H9 (cell line): ENCODE data around the gene KIF18B. TPM values are rescaled to one million over a fixed set of nuclear protein-coding genes. Genes with fewer than 3 reads are reported as not detected.

Source experiments
- DNase-seq: peaks from one replicate; pipeline ENCODE4 v3.0.0-alpha.2; 2017
- H2AFZ ChIP-seq: one replicate; pipeline ENCODE4 v1.6.1; 2013; ENCODE audit warnings: mild to moderate bottlenecking, low read length, control low read depth, moderate library complexity
- H2AK5ac ChIP-seq: 2 replicates; pipeline ENCODE4 v1.6.1; 2013; ENCODE audit warnings: low read length, control low read depth, mixed read lengths; ENCODE audit not compliant: insufficient read length
- H2BK120ac ChIP-seq: one replicate; pipeline ENCODE4 v1.6.1; 2013; ENCODE audit warnings: low read depth, mild to moderate bottlenecking, low read length, control low read depth, inconsistent platforms; ENCODE audit not compliant: poor library complexity, severe bottlenecking
- H2BK12ac ChIP-seq: 2 replicates; pipeline ENCODE4 v1.6.1; 2013; ENCODE audit warnings: low read length, control low read depth, mixed read lengths, low read depth; ENCODE audit not compliant: insufficient read length
- H2BK15ac ChIP-seq: 2 replicates; pipeline ENCODE4 v1.6.1; 2013; ENCODE audit warnings: low read depth, low read length, control low read depth
- H2BK20ac ChIP-seq: one replicate; pipeline ENCODE4 v1.6.1; 2013; ENCODE audit warnings: low read depth, mild to moderate bottlenecking, low read length, control low read depth, inconsistent platforms; ENCODE audit not compliant: poor library complexity, severe bottlenecking
- H2BK5ac ChIP-seq: 2 replicates; pipeline ENCODE4 v1.6.1; 2013; ENCODE audit warnings: low read length, control low read depth, mixed read lengths; ENCODE audit not compliant: insufficient read length
- H3K14ac ChIP-seq: 2 replicates; pipeline ENCODE4 v1.6.1; 2013; ENCODE audit warnings: low read length, control low read depth; ENCODE audit not compliant: insufficient read depth
- H3K18ac ChIP-seq: 2 replicates; pipeline ENCODE4 v1.6.1; 2013; ENCODE audit warnings: low read depth, mild to moderate bottlenecking, mixed read lengths, low read length, control low read depth; ENCODE audit not compliant: insufficient read length
- H3K23ac ChIP-seq: 2 replicates; pipeline ENCODE4 v1.6.1; 2013; ENCODE audit warnings: low read length, control low read depth, mixed read lengths, low read depth; ENCODE audit not compliant: insufficient read length
- H3K23me2 ChIP-seq: 2 replicates; pipeline ENCODE4 v1.6.1; 2013; ENCODE audit warnings: low read depth, mild to moderate bottlenecking, mixed read lengths, low read length, control low read depth; ENCODE audit not compliant: insufficient read length, poor library complexity, severe bottlenecking
- H3K27ac ChIP-seq: 2 replicates; pipeline ENCODE4 v1.5.1; 2013; ENCODE audit warnings: low read length, control low read depth, mixed read lengths, low read depth; ENCODE audit not compliant: insufficient read length
- H3K27me3 ChIP-seq: 2 replicates; pipeline ENCODE4 v1.6.1; 2013; ENCODE audit warnings: low read length, control low read depth, inconsistent platforms; ENCODE audit not compliant: insufficient read depth
- H3K4ac ChIP-seq: 2 replicates; pipeline ENCODE4 v1.6.1; 2013; ENCODE audit warnings: low read depth, mild to moderate bottlenecking, control low read depth, inconsistent platforms, low read length, moderate library complexity
- H3K4me1 ChIP-seq: 2 replicates; pipeline ENCODE4 v1.6.1; 2013; ENCODE audit warnings: low read length, control low read depth, inconsistent platforms; ENCODE audit not compliant: insufficient read depth
- H3K4me2 ChIP-seq: 2 replicates; pipeline ENCODE4 v1.6.1; 2013; ENCODE audit warnings: low read length, control low read depth, mixed read lengths; ENCODE audit not compliant: insufficient read length, insufficient read depth
- H3K56ac ChIP-seq: 2 replicates; pipeline ENCODE4 v1.6.1; 2013; ENCODE audit warnings: low read depth, mild to moderate bottlenecking, mixed read lengths, low read length, control low read depth; ENCODE audit not compliant: insufficient read length
- H3K79me1 ChIP-seq: 2 replicates; pipeline ENCODE4 v1.6.1; 2013; ENCODE audit warnings: low read depth, mild to moderate bottlenecking, moderate library complexity, low read length, control low read depth, inconsistent platforms; ENCODE audit not compliant: insufficient read depth, poor library complexity, severe bottlenecking
- H3K79me2 ChIP-seq: 2 replicates; pipeline ENCODE4 v1.6.1; 2013; ENCODE audit warnings: low read length, control low read depth, inconsistent platforms; ENCODE audit not compliant: insufficient read depth
- H3K9ac ChIP-seq: 2 replicates; pipeline ENCODE4 v1.6.1; 2013; ENCODE audit warnings: low read length, control low read depth, mixed read lengths; ENCODE audit not compliant: insufficient read length; ENCODE audit errors: extremely low read depth
- H3K9me3 ChIP-seq: one replicate; pipeline ENCODE4 v1.6.1; 2013; ENCODE audit warnings: low read depth, low read length, inconsistent platforms; ENCODE audit not compliant: control insufficient read depth
- H3T11ph ChIP-seq: one replicate; pipeline ENCODE4 v1.6.1; 2013; ENCODE audit warnings: mild to moderate bottlenecking, low read length, control low read depth, inconsistent platforms
- H4K20me1 ChIP-seq: one replicate; pipeline ENCODE4 v1.6.1; 2013; ENCODE audit not compliant: control insufficient read depth, insufficient read length, insufficient read depth
- H4K5ac ChIP-seq: 2 replicates; pipeline ENCODE4 v1.6.1; 2013; ENCODE audit warnings: low read depth, mild to moderate bottlenecking, mixed read lengths, low read length, control low read depth; ENCODE audit not compliant: insufficient read length
- H4K8ac ChIP-seq: replicated peaks from 2 replicates; pipeline ENCODE4 v1.6.1; 2013; ENCODE audit warnings: low read length, control low read depth, mixed read lengths, low read depth; ENCODE audit not compliant: insufficient read length
- H4K91ac ChIP-seq: 2 replicates; pipeline ENCODE4 v1.6.1; 2013; ENCODE audit warnings: low read depth, mild to moderate bottlenecking, moderate library complexity, mixed read lengths, low read length, control low read depth; ENCODE audit not compliant: insufficient read length
- H3K27ac Mint-ChIP-seq, 3 experiments: 2 replicates in 2 of 3; 3 replicates in 1 of 3; pipeline ENCODE4 v1.8.0; 2020 to 2021; ENCODE audit warnings: mixed read lengths in 3 of 3, mild to moderate bottlenecking in 1 of 3, moderate library complexity in 1 of 3
- H3K27me3 Mint-ChIP-seq: 2 replicates; pipeline ENCODE4 v1.8.0; 2021; ENCODE audit warnings: low read depth, mild to moderate bottlenecking, moderate library complexity, mixed read lengths
- H3K36me3 Mint-ChIP-seq, 3 experiments: 2 replicates in 2 of 3; 3 replicates in 1 of 3; pipeline ENCODE4 v1.8.0; 2020 to 2021; ENCODE audit warnings: low read depth in 3 of 3, mixed read lengths in 3 of 3; ENCODE audit not compliant: insufficient read depth in 1 of 3
- H3K4me1 Mint-ChIP-seq, 2 experiments: 2 replicates each; pipeline ENCODE4 v1.8.0; 2020; ENCODE audit warnings: mixed read lengths in 2 of 2
- H3K4me3 Mint-ChIP-seq, 2 experiments: 2 replicates in 1 of 2; 3 replicates in 1 of 2; pipeline ENCODE4 v1.8.0; 2020 to 2021; ENCODE audit warnings: mild to moderate bottlenecking in 2 of 2, mixed read lengths in 2 of 2, moderate library complexity in 1 of 2
- H3K9me3 Mint-ChIP-seq, 2 experiments: 2 replicates in 1 of 2; 3 replicates in 1 of 2; pipeline ENCODE4 v1.8.0; 2020; ENCODE audit warnings: mild to moderate bottlenecking in 2 of 2, mixed read lengths in 2 of 2, moderate library complexity in 1 of 2
- WGBS: extraction: QIAGEN DNeasy Blood & Tissue Kit; methylation state at CpG from one replicate; pipeline ENCODE4 v1.1.7; 2013; ENCODE audit warnings: missing lambda C conversion rate, low lambda C conversion rate, mixed read lengths; ENCODE audit not compliant: insufficient read length; ENCODE audit errors: extremely low coverage; 5-methylcytosine and 5-hydroxymethylcytosine counted together
- total RNA-seq: library from RNA; stranded (reverse); gene quantifications from 2 replicates; pipeline ENCODE4 v1.2.1, GENCODE V29; 2021
- TF ChIP-seq, protein P1 (sequence below): fragments of 200-600 bp; sonication (generic); conservative IDR thresholded peaks from 3 replicates; pipeline ENCODE4 v1.8.0; 2021; ENCODE audit warnings: antibody characterized with exemption, mild to moderate bottlenecking

Gene KIF18B
- total RNA-seq, 1 experiment from 2014 or later = 51.8 TPM

DNA sequence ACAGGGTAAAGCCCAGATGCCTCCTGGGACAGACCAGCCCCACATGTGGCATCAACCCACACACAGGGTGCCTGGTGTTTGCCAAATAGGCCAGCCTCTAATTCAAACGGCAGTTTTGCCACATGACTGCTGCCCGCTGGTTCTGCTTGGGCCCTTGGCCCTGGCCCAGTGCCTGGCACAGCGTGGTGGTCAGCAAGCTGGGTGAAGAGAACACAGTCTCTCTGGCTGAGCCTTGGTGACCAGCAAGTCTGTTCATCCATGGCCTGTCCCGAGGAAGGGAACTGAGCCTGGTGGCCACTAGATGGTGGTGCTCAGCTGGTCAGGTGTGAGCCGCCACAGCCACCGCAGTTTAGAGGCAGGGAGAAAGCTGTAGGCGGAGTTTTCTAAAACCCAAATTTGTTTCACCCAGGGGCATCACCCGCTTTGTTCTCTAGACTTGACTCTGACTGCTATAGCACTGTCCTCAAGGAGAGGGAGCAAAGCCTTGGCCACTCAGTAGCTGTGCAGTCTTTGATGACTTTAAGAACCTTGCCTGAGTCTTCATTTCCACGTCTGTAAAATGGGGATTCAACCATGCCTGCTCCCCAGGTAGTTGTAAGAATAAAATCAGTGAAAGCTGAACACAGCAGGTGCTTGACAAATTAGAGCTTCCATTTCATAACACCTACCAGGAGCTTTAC, 27.5 kb downstream of the KIF18B start:
- Histone ChIP-seq H3K23ac (no peak overlapping the region), H3K56ac (no peak overlapping the region), H3K9ac (no peak overlapping the region), H3K9me3 (no peaks in the 10 kb centered on the region), H3K14ac (no peak overlapping the region), H3K18ac (no peak overlapping the region), H3K23me2 (no peaks in the 10 kb centered on the region), H2BK12ac (no peak overlapping the region), H2AFZ (no peak overlapping the region), H3T11ph (no peak overlapping the region), H2AK5ac (no peak overlapping the region), H3K27ac (no peak overlapping the region), H3K79me2 (no peaks in the 10 kb centered on the region), H4K5ac (no peak overlapping the region), H4K91ac (no peak overlapping the region), H3K27me3 (0 out of 2 replicates have a peak, but pooled peaks cover 2% of the 10 kb centered on the region), H3K79me1 (no peaks in the 10 kb centered on the region), H3K4me1 (peaks cover 7% of the 10 kb centered on the region; the same call in 1 of the 2 replicates), H2BK15ac (no peak overlapping the region), H4K8ac (no peak overlapping the region), H2BK5ac (no peak overlapping the region), H2BK20ac (no peak overlapping the region), H4K20me1 (no peaks in the 10 kb centered on the region), H3K4me2 (no peak overlapping the region), H3K4ac (no peak overlapping the region), H2BK120ac (no peak overlapping the region)
- Mint-ChIP-seq H3K9me3 (no peaks in the 10 kb centered on the region), H3K4me1 (peaks cover 17 to 32% of the 10 kb centered on the region in 2 experiments), H3K27me3 (peaks cover 23% of the 10 kb centered on the region), H3K36me3 (peaks cover 0 to 3% (median 0%) of the 10 kb centered on the region in 3 experiments; a peak in 1 of 7 replicates), H3K27ac (no peak overlapping the region), H3K4me3 (no peak overlapping the region; a peak in 1 of 5 replicates)
- no CpG with 5 or more reads among the region's 9 CpGs for WGBS
- TF ChIP-seq, protein P1, sequence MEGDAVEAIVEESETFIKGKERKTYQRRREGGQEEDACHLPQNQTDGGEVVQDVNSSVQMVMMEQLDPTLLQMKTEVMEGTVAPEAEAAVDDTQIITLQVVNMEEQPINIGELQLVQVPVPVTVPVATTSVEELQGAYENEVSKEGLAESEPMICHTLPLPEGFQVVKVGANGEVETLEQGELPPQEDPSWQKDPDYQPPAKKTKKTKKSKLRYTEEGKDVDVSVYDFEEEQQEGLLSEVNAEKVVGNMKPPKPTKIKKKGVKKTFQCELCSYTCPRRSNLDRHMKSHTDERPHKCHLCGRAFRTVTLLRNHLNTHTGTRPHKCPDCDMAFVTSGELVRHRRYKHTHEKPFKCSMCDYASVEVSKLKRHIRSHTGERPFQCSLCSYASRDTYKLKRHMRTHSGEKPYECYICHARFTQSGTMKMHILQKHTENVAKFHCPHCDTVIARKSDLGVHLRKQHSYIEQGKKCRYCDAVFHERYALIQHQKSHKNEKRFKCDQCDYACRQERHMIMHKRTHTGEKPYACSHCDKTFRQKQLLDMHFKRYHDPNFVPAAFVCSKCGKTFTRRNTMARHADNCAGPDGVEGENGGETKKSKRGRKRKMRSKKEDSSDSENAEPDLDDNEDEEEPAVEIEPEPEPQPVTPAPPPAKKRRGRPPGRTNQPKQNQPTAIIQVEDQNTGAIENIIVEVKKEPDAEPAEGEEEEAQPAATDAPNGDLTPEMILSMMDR = peak; percentile 86
- peak; percentile 94 for DNase-seq
